NB4 (cell line): ENCODE data around the gene KCNK4.
"Not testable (repeated sequence)": the region's sequence is repeated elsewhere in the genome, so short reads cannot be mapped to it uniquely, and the experiment has no call there.

ENCODE experiments used
- DNase-seq: peaks from one replicate; pipeline ENCODE4 v3.0.0; 2010; ENCODE audit warnings: low read depth
- H3K4me3 ChIP-seq: one replicate; pipeline ENCODE4 v1.5.1; 2011; ENCODE audit warnings: mild to moderate bottlenecking, low read depth, low read length, moderate library complexity
- MYC ChIP-seq: IDR thresholded peaks from 2 replicates; pipeline ENCODE4 v1.6.1; 2011; ENCODE audit warnings: low read depth, low read length
- POLR2A ChIP-seq: IDR thresholded peaks from 2 replicates; pipeline ENCODE4 v1.6.1; 2011; ENCODE audit warnings: mild to moderate bottlenecking; ENCODE audit not compliant: insufficient read length; ENCODE audit errors: extremely low read depth
- TF ChIP-seq, protein P1 (sequence below): IDR thresholded peaks from 2 replicates; pipeline ENCODE4 v1.6.1; 2011; ENCODE audit warnings: low read depth, low read length
- TF ChIP-seq, protein P2 (sequence below): IDR thresholded peaks from one replicate; pipeline ENCODE4 v1.5.1; 2012; ENCODE audit warnings: low read depth, low read length

KCNK4 gene

DNA sequence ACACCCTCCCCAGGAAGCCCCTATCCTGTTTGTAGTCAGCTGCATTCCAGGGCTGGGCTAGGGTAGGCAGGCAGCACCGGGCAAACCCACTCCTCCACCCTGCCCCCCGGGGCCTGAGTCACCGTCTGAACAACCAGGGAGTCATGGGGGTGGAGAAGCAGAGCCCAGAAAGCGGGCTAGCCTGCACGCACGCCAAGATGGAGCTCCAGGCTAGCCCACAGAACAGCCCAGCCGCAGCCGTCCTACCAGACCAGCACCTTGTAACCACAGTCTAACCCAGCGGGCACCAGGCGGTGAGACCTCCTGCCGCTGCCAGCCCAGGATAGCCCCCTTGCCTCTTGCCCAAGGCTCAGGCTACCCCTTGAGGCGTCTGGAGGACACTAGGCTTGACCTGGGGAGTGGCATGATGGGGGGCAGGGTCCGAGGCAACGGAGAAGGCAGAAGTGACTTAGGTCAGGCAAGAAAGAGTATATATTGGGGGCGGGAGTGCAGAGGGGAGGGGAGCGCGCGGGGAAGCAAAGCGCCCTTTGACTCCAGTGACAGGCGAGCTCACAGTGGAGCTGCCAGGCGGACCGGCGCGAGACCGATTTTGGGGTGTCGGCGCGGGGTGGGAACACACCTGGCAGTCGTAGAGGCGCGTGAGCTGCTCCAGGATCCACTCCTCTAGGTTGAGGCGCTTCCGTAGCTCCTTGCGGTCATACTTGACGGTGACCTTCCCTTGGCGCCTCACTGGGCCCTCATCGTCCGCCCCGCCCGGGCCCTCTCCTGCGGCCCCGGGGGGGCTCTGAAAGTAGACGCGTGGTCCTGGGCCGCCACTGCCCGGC, 45.1 kb upstream of the KCNK4 start:
- TF ChIP-seq, protein P1, sequence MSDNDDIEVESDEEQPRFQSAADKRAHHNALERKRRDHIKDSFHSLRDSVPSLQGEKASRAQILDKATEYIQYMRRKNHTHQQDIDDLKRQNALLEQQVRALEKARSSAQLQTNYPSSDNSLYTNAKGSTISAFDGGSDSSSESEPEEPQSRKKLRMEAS, result peak; percentile 54; the same call in 1 of the 2 replicates
- TF ChIP-seq POLR2A (no peak), MYC (peak; percentile 35; the same call in 1 of the 2 replicates)
- TF ChIP-seq, protein P2, sequence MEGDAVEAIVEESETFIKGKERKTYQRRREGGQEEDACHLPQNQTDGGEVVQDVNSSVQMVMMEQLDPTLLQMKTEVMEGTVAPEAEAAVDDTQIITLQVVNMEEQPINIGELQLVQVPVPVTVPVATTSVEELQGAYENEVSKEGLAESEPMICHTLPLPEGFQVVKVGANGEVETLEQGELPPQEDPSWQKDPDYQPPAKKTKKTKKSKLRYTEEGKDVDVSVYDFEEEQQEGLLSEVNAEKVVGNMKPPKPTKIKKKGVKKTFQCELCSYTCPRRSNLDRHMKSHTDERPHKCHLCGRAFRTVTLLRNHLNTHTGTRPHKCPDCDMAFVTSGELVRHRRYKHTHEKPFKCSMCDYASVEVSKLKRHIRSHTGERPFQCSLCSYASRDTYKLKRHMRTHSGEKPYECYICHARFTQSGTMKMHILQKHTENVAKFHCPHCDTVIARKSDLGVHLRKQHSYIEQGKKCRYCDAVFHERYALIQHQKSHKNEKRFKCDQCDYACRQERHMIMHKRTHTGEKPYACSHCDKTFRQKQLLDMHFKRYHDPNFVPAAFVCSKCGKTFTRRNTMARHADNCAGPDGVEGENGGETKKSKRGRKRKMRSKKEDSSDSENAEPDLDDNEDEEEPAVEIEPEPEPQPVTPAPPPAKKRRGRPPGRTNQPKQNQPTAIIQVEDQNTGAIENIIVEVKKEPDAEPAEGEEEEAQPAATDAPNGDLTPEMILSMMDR, result no peak
- H3K4me3 ChIP-seq, result peak overlapping the region; percentile 87
- DNase-seq, result peak; percentile 92

DNA sequence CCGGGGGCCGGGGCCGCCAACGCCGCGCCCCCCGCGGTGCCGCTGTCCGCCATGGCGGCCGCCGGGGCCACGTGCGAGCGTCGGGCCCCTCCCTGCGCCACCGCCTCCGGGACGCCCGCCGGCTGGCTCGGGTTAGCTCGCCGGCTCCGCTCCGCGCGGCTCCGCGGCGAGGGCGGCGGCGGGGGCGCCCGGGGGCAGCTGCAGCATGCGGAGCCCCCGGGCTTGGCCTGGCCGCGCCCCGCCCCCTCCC, 44.6 kb upstream of the KCNK4 start:
- DNase-seq, H3K4me3 ChIP-seq: not testable (repeated sequence)

DNA sequence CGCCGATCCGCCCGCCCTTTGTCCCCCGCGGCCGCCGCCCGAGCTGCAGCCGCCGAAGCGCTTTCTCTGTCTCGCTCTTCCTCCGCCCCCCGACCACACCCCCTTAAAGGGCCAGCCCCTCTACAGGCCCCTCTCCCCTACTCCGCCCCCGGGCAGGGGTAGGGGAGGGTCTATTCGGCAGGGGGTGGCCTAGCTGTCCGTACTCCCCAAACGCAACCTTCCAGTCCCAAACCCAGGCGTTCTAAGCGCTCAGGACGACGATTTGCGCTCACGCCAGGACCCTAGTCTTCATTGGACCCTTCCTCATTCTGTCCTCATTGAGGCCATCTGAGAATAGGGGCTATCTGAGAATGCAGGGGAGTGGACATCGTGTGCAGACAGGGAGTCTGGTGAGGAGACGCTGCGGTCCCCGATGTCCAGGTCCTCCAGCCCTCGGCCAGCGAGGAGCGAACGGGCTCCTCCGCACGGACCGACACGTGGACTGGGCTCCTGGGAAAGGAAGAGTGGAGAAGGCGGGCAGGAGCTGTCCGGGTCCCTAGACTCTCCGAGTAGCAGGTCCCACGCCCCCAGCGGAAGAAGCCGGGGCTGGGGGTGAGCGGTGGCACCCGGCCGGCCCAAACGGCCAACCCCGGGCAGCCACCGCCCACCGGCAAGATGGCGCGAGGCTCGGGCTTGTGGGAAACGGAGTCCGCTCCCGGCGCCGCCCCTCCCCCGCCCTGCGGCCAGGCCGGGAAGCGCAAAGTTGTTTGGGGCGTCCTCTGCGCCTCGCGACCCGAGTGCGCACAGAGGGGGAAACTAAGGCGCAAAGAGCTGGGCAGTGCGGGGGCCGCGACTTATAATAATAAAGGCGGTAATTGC, 44.0 kb upstream of the KCNK4 start, which contains the start of gene PPP1R14B:
TSS of gene PPP1R14B (minus strand) at position 73 of the 858 bp plus-strand sequence. CDS start 270 bp downstream, outside the sequence.
- H3K4me3 ChIP-seq, result peak within 1 kb of the TSS; percentile 87
- TF ChIP-seq MYC (peak; percentile 83), POLR2A (peak; percentile 50)
- TF ChIP-seq, protein P2, result no peak
- TF ChIP-seq, protein P1, result peak; percentile 94
- DNase-seq, result peak; percentile 93

DNA sequence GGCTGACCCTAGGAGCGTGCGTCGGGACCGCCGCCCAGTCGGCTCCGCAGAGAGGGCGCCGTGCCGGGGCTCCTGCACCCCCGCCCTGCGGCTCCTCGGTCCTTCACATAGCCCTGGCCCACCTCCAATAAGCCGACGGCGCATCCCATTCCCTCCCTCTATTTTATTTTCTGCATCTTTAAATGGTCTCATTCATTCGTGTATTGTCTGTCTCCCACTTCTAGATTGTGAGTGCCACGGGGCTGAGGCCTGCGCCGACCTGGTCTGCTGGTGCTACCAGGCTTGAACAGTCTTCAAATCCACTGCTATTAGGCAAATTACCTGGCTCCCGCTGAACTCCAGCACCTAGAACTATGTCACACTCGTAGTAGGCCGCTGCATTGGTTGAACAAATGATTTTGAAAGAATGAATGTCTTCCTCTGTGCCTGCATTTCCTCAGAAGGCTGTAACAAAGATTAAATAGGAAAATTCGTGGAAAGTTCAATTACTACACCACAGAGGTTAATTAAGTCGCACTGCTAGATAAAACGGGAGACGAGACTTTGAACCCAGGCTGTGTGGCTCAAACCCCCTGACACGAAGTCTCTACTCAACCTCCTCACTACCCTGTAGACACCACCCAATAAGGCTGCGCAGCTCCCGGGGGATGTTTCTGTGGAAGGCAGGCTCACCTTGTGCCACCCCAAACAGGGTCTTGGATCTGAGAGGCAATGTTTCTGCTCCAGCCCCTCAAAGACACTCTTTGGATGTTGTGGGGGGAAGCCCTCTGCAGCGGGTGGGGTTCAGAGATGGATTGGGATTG, 43.2 kb upstream of the KCNK4 start:
- DNase-seq, result no peak
- TF ChIP-seq, protein P1, result no peak
- no peak overlapping the region for H3K4me3 ChIP-seq

DNA sequence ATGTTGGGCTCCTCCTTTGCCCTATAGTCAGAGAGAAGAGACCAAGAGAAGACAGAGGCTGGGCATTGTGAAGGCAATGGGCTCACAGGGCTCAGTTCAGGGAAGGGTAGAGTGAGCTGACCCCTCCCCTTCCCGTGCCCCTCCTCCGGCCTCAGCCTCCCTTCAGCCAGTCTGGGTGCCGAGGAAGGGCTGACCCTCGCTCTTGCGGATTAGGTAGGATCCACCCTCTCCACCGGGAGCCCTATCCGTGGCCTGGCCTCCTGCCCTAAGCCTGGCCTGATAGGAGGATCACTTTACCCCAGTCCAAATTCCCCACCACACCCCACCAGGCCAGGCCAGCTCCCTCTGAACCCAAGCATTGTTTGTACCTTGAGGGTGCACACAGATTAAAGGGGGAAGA, 42.5 kb upstream of the KCNK4 start:
- DNase-seq, result no peak
- H3K4me3 ChIP-seq, result no peak overlapping the region
- TF ChIP-seq MYC (no peak), POLR2A (no peak)
- TF ChIP-seq, protein P2, result no peak
- TF ChIP-seq, protein P1, result no peak

DNA sequence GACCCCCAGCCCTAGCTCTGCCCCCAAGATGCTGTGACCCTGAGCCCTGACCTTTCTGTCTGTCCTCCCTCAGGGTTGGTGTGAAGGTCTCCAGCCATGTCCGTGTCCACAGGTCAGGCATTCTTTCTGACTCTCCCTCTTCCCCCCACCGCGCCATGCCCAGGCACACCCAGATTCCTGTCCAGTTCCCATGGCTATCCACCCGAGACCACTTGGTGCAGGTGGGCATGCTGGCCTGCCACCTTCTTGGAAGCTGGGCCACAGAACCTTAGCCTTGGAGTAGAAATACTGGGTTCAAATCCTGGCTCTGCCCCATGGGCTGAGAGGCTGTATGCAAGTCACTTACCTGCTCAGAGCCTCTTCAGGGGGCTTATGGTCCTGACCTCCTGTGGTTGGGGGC, 42.1 kb upstream of the KCNK4 start:
- TF ChIP-seq, protein P2, result no peak
- TF ChIP-seq MYC, result no peak
- TF ChIP-seq, protein P1, result no peak
- no peak for TF ChIP-seq POLR2A
- H3K4me3 ChIP-seq, result no peak overlapping the region

More for the DNA sequence above, 42.1 kb upstream of the KCNK4 start:
- DNase-seq, result no peak
